GM18951 (cell line): ENCODE data around the gene REM2.

Experiments used
- POLR2A ChIP-seq: IDR thresholded peaks from 4 replicates; pipeline ENCODE4 v1.6.1; 2011; ENCODE audit warnings: mild to moderate bottlenecking; ENCODE audit not compliant: insufficient read length, insufficient read depth; ENCODE audit errors: extremely low read depth
- in situ Hi-C: fragments of 300-500 bp; cut with MboI; formaldehyde crosslinking; loops from one replicate; pipeline ENCODE4 v1.12.0; 2022; ENCODE audit warnings: low sequenced_read_pairs, mixed read lengths, inconsistent platforms; ENCODE audit not compliant: unreplicated experiment

The REM2 gene

GRCh38 chr14:22871224-22872032, 11.6 kb upstream of the REM2 start, which contains the start of gene LRP10:
LRP10 (plus strand) TSS chr14:22871740; CDS start chr14:22872304, 564 bp downstream.
- in situ Hi-C loops, result loop anchor here (25.0 kb wide), 1 partner anchor 484 kb away; no protein-coding TSS in a partner anchor
- peak; percentile 83 for TF ChIP-seq POLR2A

GRCh38 chr14:22872033-22872832, 10.8 kb upstream of the REM2 start:
- in situ Hi-C loops, result loop anchor here (25.0 kb wide), 1 partner anchor 485 kb away; no protein-coding TSS in a partner anchor
- TF ChIP-seq POLR2A, result no peak

DNA sequence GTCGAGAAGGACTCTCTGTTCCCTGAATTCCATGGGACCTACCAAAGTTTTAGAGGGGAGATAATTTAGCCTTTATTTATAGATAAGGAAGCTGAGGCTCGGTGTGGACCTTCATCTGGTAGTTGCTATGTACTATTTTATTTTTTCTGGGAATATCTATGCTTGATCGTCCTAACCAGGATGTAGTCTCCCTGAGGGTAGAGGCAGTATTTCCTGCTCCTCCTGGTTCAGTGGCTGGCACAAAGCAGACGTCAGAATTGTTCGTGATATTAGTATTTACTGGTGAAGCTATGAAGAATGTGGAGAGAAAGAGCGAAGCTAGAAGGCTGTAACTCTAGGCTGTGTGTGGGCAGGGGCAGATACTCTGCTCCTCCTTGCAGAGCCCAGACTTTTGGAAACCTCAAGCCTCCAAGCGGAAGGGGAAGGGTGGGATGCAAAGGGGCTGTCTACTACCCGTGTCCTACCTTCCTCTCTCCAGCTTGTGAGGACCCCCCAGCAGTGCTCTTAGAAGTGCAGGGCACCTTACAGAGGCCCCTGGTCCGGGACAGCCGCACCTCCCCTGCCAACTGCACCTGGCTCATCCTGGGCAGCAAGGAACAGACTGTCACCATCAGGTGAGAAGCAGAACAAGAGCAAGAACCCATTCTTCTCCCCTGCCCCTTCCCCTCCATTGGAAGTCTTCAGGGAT, 10.0 kb upstream of the REM2 start:
- no peak for TF ChIP-seq POLR2A

GRCh38 chr14:22875003-22875747, 7.8 kb upstream of the REM2 start:
- in situ Hi-C loops, result no loop called here
- no peak for TF ChIP-seq POLR2A

More for the DNA sequence above, 10.0 kb upstream of the REM2 start:
- in situ Hi-C loops, result loop anchor here (25.0 kb wide), 1 partner anchor 486 kb away; no protein-coding TSS in a partner anchor

- in situ Hi-C loops, result no loop called here
Measured at GRCh38 chr14:22875748-22876319, 7.2 kb upstream of the REM2 start.

DNA sequence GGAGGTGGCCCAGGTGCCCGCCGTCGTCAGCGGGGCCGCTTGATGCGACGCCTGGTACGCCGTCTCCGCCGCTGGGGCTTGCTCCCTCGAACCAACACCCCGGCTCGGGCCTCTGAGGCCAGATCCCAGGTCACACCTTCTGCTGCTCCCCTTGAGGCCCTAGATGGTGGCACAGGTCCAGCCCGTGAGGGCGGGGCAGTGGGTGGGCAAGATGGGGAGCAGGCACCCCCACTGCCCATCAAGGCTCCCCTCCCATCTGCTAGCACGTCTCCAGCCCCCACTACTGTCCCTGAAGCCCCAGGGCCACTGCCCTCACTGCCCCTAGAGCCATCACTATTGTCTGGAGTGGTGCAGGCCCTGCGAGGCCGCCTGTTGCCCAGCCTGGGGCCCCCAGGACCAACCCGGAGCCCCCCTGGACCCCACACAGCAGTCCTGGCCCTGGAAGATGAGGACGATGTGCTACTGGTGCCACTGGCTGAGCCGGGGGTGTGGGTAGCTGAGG, 6.0 kb upstream of the REM2 start:
- TF ChIP-seq POLR2A, result no peak
- in situ Hi-C loops, result no loop called here

More at GRCh38 chr14:22875748-22876319, 7.2 kb upstream of the REM2 start:
- no peak for TF ChIP-seq POLR2A

GRCh38 chr14:22878271-22879246, 4.5 kb upstream of the REM2 start:
- in situ Hi-C loops, result no loop called here
- no peak for TF ChIP-seq POLR2A

DNA sequence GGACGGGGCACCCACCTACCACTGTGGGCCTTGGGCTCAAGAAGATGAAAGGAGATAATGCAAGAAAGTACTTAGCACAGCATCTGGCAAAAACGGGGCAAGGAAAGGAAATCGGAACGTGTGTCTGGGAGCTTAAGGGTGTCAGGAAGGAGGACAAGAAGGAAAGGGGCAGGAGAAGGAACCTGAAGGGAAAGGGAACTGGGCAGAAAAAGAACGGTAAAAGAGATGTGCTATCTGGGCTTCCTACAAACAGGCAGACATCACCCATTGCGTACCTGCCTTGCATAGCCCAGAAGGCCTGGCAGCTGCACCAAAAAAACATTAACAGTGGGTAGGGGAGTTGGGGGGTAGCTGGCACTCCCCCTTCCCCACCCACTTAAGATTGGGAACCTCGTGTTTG, 958 bp upstream of the REM2 start:
- TF ChIP-seq POLR2A, result no peak
- in situ Hi-C loops, result no loop called here

GRCh38 chr14:22882529-22883172, 371 bp upstream of the REM2 start:
- in situ Hi-C loops, result no loop called here
- no peak for TF ChIP-seq POLR2A

- no peak for TF ChIP-seq POLR2A
- in situ Hi-C loops, result no loop called here
Measured at GRCh38 chr14:22884076-22884737, 1.2 kb downstream of the REM2 start.
